GM12874 (cell line): ENCODE measurements around the gene OTUD5.

Source experiments
- CTCF ChIP-seq: IDR thresholded peaks from 2 replicates; pipeline ENCODE4 v1.5.1; 2011; ENCODE audit warnings: low read depth, mild to moderate bottlenecking, control low read depth, low read length, moderate library complexity; ENCODE audit not compliant: insufficient read depth

The OTUD5 gene

GRCh38 chrX:48913605-48914366 is 43.6 kb downstream of the OTUD5 start:
- TF ChIP-seq CTCF: no peak

- no peak for TF ChIP-seq CTCF
These were observed 45.8 kb downstream of the OTUD5 start, which contains the start of gene SLC35A2 for GRCh38 chrX:48911412-48912182. TSS of gene SLC35A2 (minus strand) at chrX:48911646. CDS start at chrX:48911636, 10 bp downstream.

GRCh38 chrX:48910926-48911411 is 46.4 kb downstream of the OTUD5 start:
- no peak for TF ChIP-seq CTCF

- TF ChIP-seq CTCF: no peak
These were observed 47.6 kb downstream of the OTUD5 start for GRCh38 chrX:48909703-48910294.

- TF ChIP-seq CTCF: no peak
These were observed 48.8 kb downstream of the OTUD5 start for GRCh38 chrX:48908600-48908999.

- TF ChIP-seq CTCF: no peak
These were observed 52.2 kb downstream of the OTUD5 start for GRCh38 chrX:48905090-48905790.
